GM12891 (cell line): ENCODE results near the gene GPATCH3.

Experiments used
- POLR2A ChIP-seq: IDR thresholded peaks from 2 replicates; pipeline ENCODE4 v1.6.1; 2011; ENCODE audit warnings: low read depth, low read length, control low read depth
- POLR2AphosphoS5 ChIP-seq: IDR thresholded peaks from 2 replicates; pipeline ENCODE4 v1.6.1; 2011; ENCODE audit warnings: low read depth, low read length, control low read depth

DNA sequence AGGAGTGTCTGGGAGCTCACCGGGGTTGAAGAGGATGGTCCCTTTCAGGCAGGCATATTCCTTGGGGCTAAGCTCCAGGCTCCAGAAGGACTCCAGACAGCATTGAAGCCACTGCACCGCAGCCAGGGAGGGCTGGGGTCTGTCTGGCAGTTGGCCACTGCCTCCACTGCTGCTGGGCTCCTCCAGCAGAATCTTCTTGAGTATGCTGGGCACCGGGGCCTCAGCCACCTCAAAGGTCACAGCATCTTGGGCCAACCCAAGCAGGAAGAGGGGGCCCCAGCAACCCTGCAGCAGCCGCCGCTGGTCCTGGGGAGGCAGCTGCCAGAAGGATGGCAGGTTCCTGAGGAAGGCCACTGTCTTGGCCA lies 13.1 kb upstream of the GPATCH3 start:
- TF ChIP-seq POLR2A (no peak), POLR2AphosphoS5 (no peak)
